GM12873 (cell line): ENCODE data around the gene PLXDC1.

Experiments
- TF ChIP-seq, protein P1 (sequence below): IDR thresholded peaks from 2 replicates; pipeline ENCODE4 v1.5.1; 2012; ENCODE audit warnings: low read depth, mild to moderate bottlenecking, moderate library complexity, low read length, control low read depth; ENCODE audit not compliant: insufficient read depth; ENCODE audit errors: missing control alignments

PLXDC1 gene

GRCh38 chr17:39170109-39170508, 18.7 kb upstream of the PLXDC1 start:
- TF ChIP-seq, protein P1, sequence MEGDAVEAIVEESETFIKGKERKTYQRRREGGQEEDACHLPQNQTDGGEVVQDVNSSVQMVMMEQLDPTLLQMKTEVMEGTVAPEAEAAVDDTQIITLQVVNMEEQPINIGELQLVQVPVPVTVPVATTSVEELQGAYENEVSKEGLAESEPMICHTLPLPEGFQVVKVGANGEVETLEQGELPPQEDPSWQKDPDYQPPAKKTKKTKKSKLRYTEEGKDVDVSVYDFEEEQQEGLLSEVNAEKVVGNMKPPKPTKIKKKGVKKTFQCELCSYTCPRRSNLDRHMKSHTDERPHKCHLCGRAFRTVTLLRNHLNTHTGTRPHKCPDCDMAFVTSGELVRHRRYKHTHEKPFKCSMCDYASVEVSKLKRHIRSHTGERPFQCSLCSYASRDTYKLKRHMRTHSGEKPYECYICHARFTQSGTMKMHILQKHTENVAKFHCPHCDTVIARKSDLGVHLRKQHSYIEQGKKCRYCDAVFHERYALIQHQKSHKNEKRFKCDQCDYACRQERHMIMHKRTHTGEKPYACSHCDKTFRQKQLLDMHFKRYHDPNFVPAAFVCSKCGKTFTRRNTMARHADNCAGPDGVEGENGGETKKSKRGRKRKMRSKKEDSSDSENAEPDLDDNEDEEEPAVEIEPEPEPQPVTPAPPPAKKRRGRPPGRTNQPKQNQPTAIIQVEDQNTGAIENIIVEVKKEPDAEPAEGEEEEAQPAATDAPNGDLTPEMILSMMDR, result no peak

- TF ChIP-seq, protein P1, result no peak
These were observed 18.1 kb upstream of the PLXDC1 start for GRCh38 chr17:39169518-39169917.

DNA sequence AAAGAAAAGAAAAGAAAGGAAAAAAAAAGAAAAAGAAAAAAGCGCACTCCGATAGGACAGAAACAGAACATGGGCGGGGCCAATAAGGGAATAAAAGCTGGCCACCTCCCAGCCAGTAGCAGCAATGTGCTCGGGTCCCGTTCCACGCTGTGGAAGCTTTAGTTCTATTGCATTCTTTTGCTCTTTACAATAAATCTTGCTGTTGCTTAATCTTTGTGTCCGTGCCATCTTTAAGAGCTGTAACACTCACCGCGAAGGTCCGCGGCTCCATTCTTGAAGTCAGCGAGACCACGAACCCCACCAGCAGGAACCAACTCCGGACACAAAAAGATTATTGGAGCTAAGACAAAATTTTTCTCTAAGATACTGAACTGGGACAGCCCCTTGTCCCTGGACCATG, 17.7 kb upstream of the PLXDC1 start:
- TF ChIP-seq, protein P1, result no peak

DNA sequence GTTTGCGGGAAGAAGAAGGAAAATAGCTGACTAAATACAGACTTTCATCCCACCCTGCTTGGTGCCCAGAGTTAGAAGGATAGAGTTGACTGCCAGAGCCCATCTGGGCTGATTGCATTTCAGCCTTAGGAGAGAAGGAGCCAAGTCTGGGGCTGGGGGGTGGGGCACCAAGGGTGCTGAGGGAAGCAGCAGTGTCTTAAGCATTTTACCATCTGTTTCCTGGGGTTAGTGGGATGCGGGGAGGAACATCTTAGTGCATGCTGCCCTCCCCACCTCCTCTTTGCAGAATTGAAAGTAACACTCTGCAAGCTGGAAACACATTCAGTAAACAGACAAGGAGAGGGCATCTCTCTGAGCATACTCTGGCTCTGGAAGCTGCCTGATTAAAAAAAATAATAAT, 16.0 kb upstream of the PLXDC1 start:
- TF ChIP-seq, protein P1, result no peak

GRCh38 chr17:39166437-39167335, 15.2 kb upstream of the PLXDC1 start:
- TF ChIP-seq, protein P1, result no peak

- TF ChIP-seq, protein P1, result no peak
These were observed 14.5 kb upstream of the PLXDC1 start, which contains the start of gene ARL5C for GRCh38 chr17:39165841-39166349. ARL5C (minus strand) TSS chr17:39166161; CDS start chr17:39165760, 401 bp downstream.

DNA sequence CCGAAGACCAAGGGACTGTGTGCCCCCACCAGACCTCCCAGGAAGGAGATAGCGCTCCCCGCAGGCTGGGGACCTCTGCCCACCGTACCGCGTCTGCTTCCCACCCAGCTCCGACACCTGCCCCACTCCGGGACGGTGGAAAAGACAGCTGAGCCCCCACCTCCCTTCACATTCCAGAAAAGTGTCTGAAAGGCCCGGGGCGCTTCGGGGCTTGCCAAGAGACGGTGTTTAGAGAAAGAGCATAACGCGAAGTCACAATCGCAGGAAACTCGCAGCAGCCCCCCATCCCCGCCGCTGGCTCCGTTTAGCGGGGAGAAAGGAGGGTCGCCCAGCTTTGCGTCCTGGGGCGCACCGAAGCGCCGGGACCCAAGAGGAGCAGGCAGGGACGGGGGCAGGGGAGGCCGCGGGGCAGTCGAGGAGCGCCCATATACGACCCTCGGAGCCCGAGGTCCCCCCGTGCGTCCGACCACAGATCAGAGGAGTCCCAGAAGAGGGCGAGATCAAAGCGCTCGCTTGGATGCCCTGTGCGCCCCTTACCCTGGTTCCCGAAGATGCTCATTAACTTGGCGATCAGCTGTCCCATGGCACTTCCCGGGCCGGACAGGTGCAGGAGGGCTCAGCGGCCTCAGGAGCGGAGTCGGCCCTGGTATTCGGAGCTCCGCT, 13.9 kb upstream of the PLXDC1 start:
- TF ChIP-seq, protein P1, result no peak
